ENCODE results near the gene SHLD2.
"Not testable (repeated sequence)": the region's sequence is repeated elsewhere in the genome, so short reads cannot be mapped to it uniquely, and the experiment has no call there.

- not testable (repeated sequence) for TF ChIP-seq SMAD1 (IDR thresholded peaks at IDR 0.05; ENCODE audit: low read depth, partially characterized antibody); CTCF (IDR thresholded peaks at IDR 0.05 in 2 of 3, conservative IDR thresholded peaks at IDR 0.05 in 1 of 3; ENCODE audit: control insufficient read depth in 2 of 3, extremely low read depth in 1 of 3, insufficient read depth in 1 of 3, low read depth in 3 of 3, low read length in 3 of 3); ZZZ3 (IDR thresholded peaks at IDR 0.05; ENCODE audit: control insufficient read depth, insufficient read length, low read depth); POU2F2 (IDR thresholded peaks at IDR 0.05; ENCODE audit: borderline replicate concordance, low read depth, low read length)
Measured at GRCh38 chr10:87172178-87172577, 77.2 kb downstream of the SHLD2 start.

Measured in GM12878 (cell line).